H1 (cell line): Measurements from ENCODE around the gene JDP2. TPM values are rescaled to one million over a fixed set of nuclear protein-coding genes. Genes with fewer than 3 reads are reported as not detected.

Source experiments
- CTCF ChIA-PET: fragments of 300-600 bp; sonication (Branson Sonifier 250); formaldehyde crosslinking; loops from one replicate; lab custom pipeline; 2021; ENCODE audit not compliant: partially characterized antibody; lab: Charles Lee
- POLR2A ChIA-PET: fragments of 300-600 bp; sonication (Branson Sonifier 250); formaldehyde crosslinking; loops from one replicate; lab custom pipeline; 2021; ENCODE audit warnings: inconsistent platforms; ENCODE audit not compliant: partially characterized antibody; lab: Charles Lee
- DNase-seq, 2 experiments: peaks; one replicate each; pipeline versions ENCODE4 v3.0.0 to v3.0.0-alpha.2; 2010 to 2022; ENCODE audit warnings: low spot score in 2 of 2, low read depth in 1 of 2, mixed read lengths in 1 of 2
- FAIRE-seq: peaks from 2 replicates; lab custom pipeline; 2011; peaks lifted over from hg19 to GRCh38; lab: Jason Lieb, UNC
- H2AFZ ChIP-seq: 2 replicates; pipeline ENCODE4 v1.8.1; 2012; ENCODE audit warnings: low read length, inconsistent platforms
- H2AK5ac ChIP-seq: 2 replicates; pipeline ENCODE4 v1.6.1; 2013; ENCODE audit warnings: low read depth, low read length
- H2BK120ac ChIP-seq: replicated peaks from 2 replicates; pipeline ENCODE3; 2013; ENCODE audit warnings: low read depth, low read length, inconsistent platforms
- H2BK12ac ChIP-seq: 2 replicates; pipeline ENCODE4 v1.6.1; 2013; ENCODE audit warnings: low read depth, low read length
- H2BK15ac ChIP-seq: 2 replicates; pipeline ENCODE4 v1.6.1; 2013; ENCODE audit warnings: low read length
- H2BK20ac ChIP-seq: 2 replicates; pipeline ENCODE4 v1.6.1; 2013; ENCODE audit warnings: low read length
- H2BK5ac ChIP-seq: 2 replicates; pipeline ENCODE4 v1.6.1; 2013; ENCODE audit warnings: low read depth, low read length
- H3K14ac ChIP-seq: 2 replicates; pipeline ENCODE4 v1.6.1; 2013; ENCODE audit warnings: inconsistent platforms; ENCODE audit not compliant: insufficient read length
- H3K18ac ChIP-seq: 2 replicates; pipeline ENCODE4 v1.6.1; 2013; ENCODE audit warnings: low read length; ENCODE audit errors: extremely low read depth
- H3K23ac ChIP-seq: 2 replicates; pipeline ENCODE4 v1.6.1; 2013; ENCODE audit warnings: inconsistent platforms; ENCODE audit not compliant: insufficient read length
- H3K23me2 ChIP-seq: 2 replicates; pipeline ENCODE4 v1.6.1; 2013; ENCODE audit warnings: low read depth, low read length
- H3K27ac ChIP-seq: 2 replicates; pipeline ENCODE4 v1.6.1; 2011; ENCODE audit warnings: low read depth, low read length, inconsistent platforms
- H3K27me3 ChIP-seq, 4 experiments: replicated peaks in 1 of 4; 1 replicate in 1 of 4; 2 replicates in 3 of 4; pipeline versions ENCODE4 v1.6.1 to v1.8.1; 2011 to 2013; ENCODE audit warnings: low read length in 3 of 4, mild to moderate bottlenecking in 3 of 4, inconsistent platforms in 2 of 4, mixed read lengths in 2 of 4, moderate library complexity in 1 of 4; ENCODE audit not compliant: control insufficient read depth in 3 of 4, insufficient read depth in 3 of 4; ENCODE audit errors: extremely low read depth in 1 of 4
- H3K36me3 ChIP-seq, 4 experiments: 2 replicates each; pipeline versions ENCODE4 v1.6.1 to v1.8.1; 2011 to 2013; ENCODE audit warnings: mild to moderate bottlenecking in 4 of 4, low read length in 3 of 4, moderate library complexity in 2 of 4, control low read depth in 1 of 4, inconsistent platforms in 1 of 4; ENCODE audit not compliant: insufficient read depth in 4 of 4, control insufficient read depth in 2 of 4
- H3K4ac ChIP-seq: replicated peaks from 2 replicates; pipeline ENCODE3; 2013; ENCODE audit warnings: low read length, low read depth, mixed read lengths, inconsistent platforms; ENCODE audit not compliant: insufficient read length
- H3K4me1 ChIP-seq, 4 experiments: replicated peaks in 1 of 4; 1 replicate in 1 of 4; 2 replicates in 3 of 4; pipeline versions ENCODE4 v1.6.1 to v1.8.1; 2011 to 2013; ENCODE audit warnings: low read length in 3 of 4, inconsistent platforms in 2 of 4, mixed read lengths in 1 of 4; ENCODE audit not compliant: insufficient read depth in 4 of 4, control insufficient read depth in 3 of 4
- H3K4me2 ChIP-seq, 2 experiments: 2 replicates each; pipeline versions ENCODE4 v1.6.1 to v1.8.1; 2011 to 2013; ENCODE audit warnings: low read depth in 2 of 2, low read length in 2 of 2, control low read depth in 1 of 2, inconsistent platforms in 1 of 2, mild to moderate bottlenecking in 1 of 2; ENCODE audit not compliant: insufficient read depth in 1 of 2
- H3K4me3 ChIP-seq, 4 experiments: fragments of 200-600, 300-600 bp in 1 of 4; sonication (generic), shearing (Covaris generic), sonication (Bioruptor Twin) in 1 of 4; 2 replicates each; pipeline versions ENCODE4 v1.5.1 to v1.8.1; 2011 to 2016; ENCODE audit warnings: low read length in 4 of 4, low read depth in 3 of 4, control low read depth in 2 of 4, inconsistent platforms in 2 of 4, mild to moderate bottlenecking in 2 of 4, mixed read lengths in 1 of 4, moderate library complexity in 1 of 4; ENCODE audit not compliant: insufficient read depth in 2 of 4; ENCODE audit errors: extremely low read depth in 1 of 4
- H3K56ac ChIP-seq: replicated peaks from 2 replicates; pipeline ENCODE3; 2013; ENCODE audit warnings: low read depth, mild to moderate bottlenecking, mixed read lengths, low read length, inconsistent platforms; ENCODE audit not compliant: insufficient read length
- H3K79me1 ChIP-seq: 2 replicates; pipeline ENCODE4 v1.6.1; 2013; ENCODE audit warnings: low read depth, low read length, control low read depth
- H3K79me2 ChIP-seq, 2 experiments: 2 replicates each; pipeline versions ENCODE4 v1.6.1 to v1.8.1; 2012 to 2013; ENCODE audit warnings: low read length in 2 of 2, mild to moderate bottlenecking in 2 of 2, inconsistent platforms in 1 of 2; ENCODE audit not compliant: insufficient read depth in 2 of 2, control insufficient read depth in 1 of 2
- H3K9ac ChIP-seq, 4 experiments: replicated peaks in 1 of 4; 1 replicate in 1 of 4; 2 replicates in 3 of 4; pipeline versions ENCODE4 v1.6.1 to v1.8.1; 2011 to 2013; ENCODE audit warnings: low read depth in 3 of 4, low read length in 3 of 4, control low read depth in 2 of 4, mild to moderate bottlenecking in 2 of 4, moderate library complexity in 2 of 4, inconsistent platforms in 1 of 4; ENCODE audit errors: extremely low read depth in 1 of 4
- H3K9me3 ChIP-seq, 2 experiments: 2 replicates each; pipeline versions ENCODE4 v1.6.1 to v1.8.1; 2012 to 2013; ENCODE audit warnings: mild to moderate bottlenecking in 2 of 2, moderate library complexity in 2 of 2, control low read depth in 1 of 2, inconsistent platforms in 1 of 2, low read depth in 1 of 2, low read length in 1 of 2, mixed read lengths in 1 of 2; ENCODE audit not compliant: insufficient read depth in 2 of 2
- H4K20me1 ChIP-seq, 2 experiments: replicated peaks in 1 of 2; 2 replicates each; pipeline versions ENCODE3 to v1.8.1; 2011 to 2013; ENCODE audit warnings: inconsistent platforms in 2 of 2, low read length in 2 of 2, mild to moderate bottlenecking in 1 of 2; ENCODE audit not compliant: insufficient read depth in 2 of 2, control insufficient read depth in 1 of 2
- H4K5ac ChIP-seq: 2 replicates; pipeline ENCODE4 v1.6.1; 2013; ENCODE audit warnings: low read length, low read depth, mixed read lengths, inconsistent platforms; ENCODE audit not compliant: insufficient read length
- H4K8ac ChIP-seq: 2 replicates; pipeline ENCODE4 v1.8.0; 2013; ENCODE audit warnings: mild to moderate bottlenecking, moderate library complexity, low read length, inconsistent platforms; ENCODE audit not compliant: insufficient read depth; ENCODE audit errors: extremely low read depth
- H4K91ac ChIP-seq: replicated peaks from 2 replicates; pipeline ENCODE3; 2013; ENCODE audit warnings: low read length, mixed read lengths, inconsistent platforms; ENCODE audit not compliant: insufficient read length
- CHD1 ChIP-seq: IDR thresholded peaks from 2 replicates; pipeline ENCODE4 v1.6.1; 2012; ENCODE audit warnings: low read depth, low read length, improper control_type of control experiment
- EZH2 ChIP-seq: fragments of 200-600 bp; sonication (generic); IDR thresholded peaks from 2 replicates; pipeline ENCODE4 v1.7.1; 2012; ENCODE audit warnings: low read depth, mild to moderate bottlenecking, moderate library complexity, low read length, inconsistent platforms; ENCODE audit not compliant: severe bottlenecking
- RFX5 ChIP-seq: IDR thresholded peaks from 2 replicates; pipeline ENCODE4 v1.6.1; 2011; ENCODE audit warnings: low read depth, low read length, improper control_type of control experiment, borderline replicate concordance
- whole genome bisulfite sequencing, 2 experiments: shearing (Covaris generic) in 1 of 2; methylation state at CpG; one replicate each; pipeline versions ENCODE4 v1.1.6 to v1.1.7; 2013 to 2015; ENCODE audit warnings: low lambda C conversion rate in 2 of 2, mixed read lengths in 2 of 2, inconsistent platforms in 1 of 2, low coverage in 1 of 2, missing lambda C conversion rate in 1 of 2; ENCODE audit not compliant: insufficient replicate concordance in 2 of 2, insufficient coverage in 1 of 2, insufficient read length in 1 of 2; ENCODE audit errors: extremely low coverage in 1 of 2, missing lambda C conversion rate in 1 of 2; 5-methylcytosine and 5-hydroxymethylcytosine counted together
- polyA plus RNA-seq, 7 experiments: library from polyadenylated mRNA; depleted of rRNA in 3 of 7; stranded (reverse) in 5 of 7; unstranded in 2 of 7; fragments of >200 nt in 5 of 7; fragments of 200-250 nt in 2 of 7; gene quantifications; 1 replicate in 5 of 7; 2 replicates in 1 of 7; 4 replicates in 1 of 7; pipeline versions ENCODE4 v1.2.1 to v1.2.3, GENCODE V29; 2011 to 2013; ENCODE audit warnings: missing spikeins in 2 of 7, mixed read lengths in 2 of 7
- total RNA-seq: library from RNA; stranded (reverse); fragmentation: NEBNext Ultra II Directional; extraction: Animal tissue kit (Norgen Biotek cat#: 25700); gene quantifications from 2 replicates; pipeline ENCODE4 v1.2.1, GENCODE V29; 2021

JDP2 gene
- total and polyA plus RNA-seq, 2 of the 8 experiments (the other 6 are each of a cell fraction or from before 2014, with no cell fraction given) = 8.9 to 27.2 TPM

DNA sequence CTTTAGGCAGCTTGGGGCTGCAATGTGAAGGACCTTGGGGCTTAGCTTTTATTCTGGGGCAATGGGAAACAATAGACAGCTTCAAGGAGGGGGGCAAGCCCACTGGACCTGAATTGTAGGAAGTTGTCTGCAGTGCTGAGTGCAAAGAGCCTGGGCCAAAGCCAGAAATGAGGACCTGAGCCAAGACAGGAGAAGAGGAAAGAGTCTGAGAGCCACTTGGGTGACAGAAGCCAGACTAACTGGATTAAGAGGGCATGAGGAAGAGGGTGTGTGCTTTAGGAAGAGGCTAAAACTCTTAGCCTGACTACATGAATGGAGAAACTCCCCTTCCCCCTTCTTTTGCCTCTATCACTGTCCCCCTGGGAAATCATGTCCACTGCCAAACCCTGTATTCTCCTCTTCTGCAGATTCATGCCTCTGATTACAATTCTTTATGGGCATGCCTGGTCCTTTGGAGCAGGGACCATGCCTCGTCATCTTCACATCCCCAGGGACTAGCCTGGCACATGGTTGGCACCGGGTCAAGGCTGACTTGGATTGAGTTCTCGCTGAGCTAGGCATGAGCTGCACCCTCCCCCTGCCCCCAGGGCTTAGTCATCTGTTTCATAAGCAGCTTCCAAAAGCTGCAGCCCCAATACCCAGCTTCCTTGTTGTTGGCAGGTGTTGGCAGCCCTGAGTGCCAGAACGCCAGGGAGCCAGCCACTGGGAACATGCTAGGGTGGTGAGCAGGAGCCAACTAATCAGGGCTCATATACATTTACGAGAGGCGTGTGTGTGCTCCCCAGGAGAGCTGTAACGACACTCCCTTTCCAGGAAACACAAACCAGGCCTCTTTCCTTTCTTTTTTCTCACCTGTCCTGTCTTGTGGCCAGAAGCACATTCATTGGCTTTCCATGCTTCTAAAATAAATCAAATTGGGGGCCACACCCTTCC lies 27.7 kb upstream of the JDP2 start:
- H3K79me2 ChIP-seq = no peaks in the 10 kb centered on the region
- no peak overlapping the region for H4K8ac ChIP-seq
- POLR2A ChIA-PET = interaction anchor here (0.6 to 1.0 kb wide), 2 partner anchors 10 to 28 kb away, joined by 3 to 4 read pairs; partner anchors contain the start of gene JDP2
- H3K56ac ChIP-seq = no peak overlapping the region
- H2BK120ac ChIP-seq = no peak overlapping the region
- no peak for FAIRE-seq
- H4K91ac ChIP-seq = no peak overlapping the region
- no peaks in the 10 kb centered on the region for H4K20me1 ChIP-seq
- no peak overlapping the region for H3K9ac ChIP-seq
- DNase-seq = no peak
- H3K79me1 ChIP-seq = no peaks in the 10 kb centered on the region
- no peaks in the 10 kb centered on the region; a peak in 1 of 8 replicates for H3K36me3 ChIP-seq
- H3K14ac ChIP-seq = no peak overlapping the region
- no peak overlapping the region for H3K4ac ChIP-seq
- H2AK5ac ChIP-seq = no peak overlapping the region
- H3K23me2 ChIP-seq = no peaks in the 10 kb centered on the region
- H2AFZ ChIP-seq = no peak overlapping the region
- H4K5ac ChIP-seq = no peak overlapping the region
- 78% methylated on average over 7 of the region's 7 CpGs; no CpG with 5 or more reads in 1 of the 2 experiments for WGBS, 2 experiments
- no peak overlapping the region for H3K27ac ChIP-seq
- no peak overlapping the region for H2BK5ac ChIP-seq
- H2BK15ac ChIP-seq = no peak overlapping the region
- H3K4me3 ChIP-seq = no peak overlapping the region
- peaks cover 0 to 5% (median 0%) of the 10 kb centered on the region in 4 experiments; a peak in 3 of 7 replicates for H3K4me1 ChIP-seq
- no peak overlapping the region for H3K23ac ChIP-seq
- CTCF ChIA-PET = interaction anchor here (0.8 to 1.7 kb wide), 6 partner anchors 9 to 312 kb away, joined by 3 read pairs; no protein-coding TSS in a partner anchor
- no peak overlapping the region for H3K4me2 ChIP-seq
- H2BK12ac ChIP-seq = no peak overlapping the region
- no peak overlapping the region for H3K18ac ChIP-seq
- H3K27me3 ChIP-seq = peaks cover 0 to 2% (median under 1%) of the 10 kb centered on the region in 4 experiments; a peak in 2 of 7 replicates
- H2BK20ac ChIP-seq = no peak overlapping the region
- 0 out of 4 replicates have a peak, but pooled peaks cover 0 to 7% of the 10 kb centered on the region in 2 experiments for H3K9me3 ChIP-seq
- no peak for TF ChIP-seq RFX5
- no peak for TF ChIP-seq EZH2
- no peak for TF ChIP-seq CHD1
